ENCODE measurements around the gene NAGS.

DNA sequence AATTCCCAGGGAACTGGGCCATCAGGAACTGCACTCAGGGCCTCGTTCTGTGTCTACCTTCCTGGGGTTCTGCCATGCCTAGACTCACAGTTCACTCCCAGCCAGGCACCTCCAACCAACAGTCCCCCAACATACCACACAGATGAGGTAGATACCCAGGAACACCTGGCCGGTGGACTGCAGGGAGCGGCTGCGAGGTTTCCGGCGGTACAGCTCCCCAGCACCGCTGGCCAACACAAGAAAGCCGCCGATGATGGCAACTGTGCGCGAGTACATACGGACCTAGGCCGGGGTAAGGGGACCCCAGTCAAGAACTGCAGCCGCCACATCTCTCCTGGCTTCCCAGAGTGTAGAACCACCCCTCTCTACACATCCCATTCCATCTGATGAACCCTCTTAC, 8.5 kb downstream of the NAGS start:
- no peak for TF ChIP-seq EP300 (IDR thresholded peaks at IDR 0.05)
- TF ChIP-seq CTCF (IDR thresholded peaks at IDR 0.05), result no peak
- no peak for TF ChIP-seq POLR2AphosphoS5 (IDR thresholded peaks at IDR 0.05)
- no peak for TF ChIP-seq POLR2A (IDR thresholded peaks at IDR 0.05)
